ENCODE measurements around the gene HSP90B1.

GRCh38 chr12:103930787-103931735 is 851 bp downstream of the HSP90B1 start:
- no peak for TF ChIP-seq FOXK1 (CRISPR knock-in tag; IDR thresholded peaks at IDR 0.05)
- TF ChIP-seq CTCF (IDR thresholded peaks at IDR 0.05), result no peak
- no peak for TF ChIP-seq ATF1 (CRISPR knock-in tag; IDR thresholded peaks at IDR 0.05)
- no peak for TF ChIP-seq NFATC4 (CRISPR knock-in tag; IDR thresholded peaks at IDR 0.05)
- no peak for TF ChIP-seq AFF4 (CRISPR knock-in tag; IDR thresholded peaks at IDR 0.05; ENCODE audit: borderline replicate concordance)
- no peak for TF ChIP-seq TEAD4 (CRISPR knock-in tag; IDR thresholded peaks at IDR 0.05)
- TF ChIP-seq TCF7 (CRISPR knock-in tag; IDR thresholded peaks at IDR 0.05; ENCODE audit: low read depth), result no peak
- no peak for TF ChIP-seq CBFB (CRISPR knock-in tag; IDR thresholded peaks at IDR 0.05; ENCODE audit: low read depth)
- no peak for TF ChIP-seq STAT6 (CRISPR knock-in tag; conservative IDR thresholded peaks at IDR 0.05; ENCODE audit: low read depth)
- TF ChIP-seq, protein P1, sequence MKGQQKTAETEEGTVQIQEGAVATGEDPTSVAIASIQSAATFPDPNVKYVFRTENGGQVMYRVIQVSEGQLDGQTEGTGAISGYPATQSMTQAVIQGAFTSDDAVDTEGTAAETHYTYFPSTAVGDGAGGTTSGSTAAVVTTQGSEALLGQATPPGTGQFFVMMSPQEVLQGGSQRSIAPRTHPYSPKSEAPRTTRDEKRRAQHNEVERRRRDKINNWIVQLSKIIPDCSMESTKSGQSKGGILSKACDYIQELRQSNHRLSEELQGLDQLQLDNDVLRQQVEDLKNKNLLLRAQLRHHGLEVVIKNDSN (CRISPR knock-in tag; IDR thresholded peaks at IDR 0.05), result no peak
- no peak for TF ChIP-seq GABPB1 (CRISPR knock-in tag; IDR thresholded peaks at IDR 0.05)
- TF ChIP-seq, protein P2, sequence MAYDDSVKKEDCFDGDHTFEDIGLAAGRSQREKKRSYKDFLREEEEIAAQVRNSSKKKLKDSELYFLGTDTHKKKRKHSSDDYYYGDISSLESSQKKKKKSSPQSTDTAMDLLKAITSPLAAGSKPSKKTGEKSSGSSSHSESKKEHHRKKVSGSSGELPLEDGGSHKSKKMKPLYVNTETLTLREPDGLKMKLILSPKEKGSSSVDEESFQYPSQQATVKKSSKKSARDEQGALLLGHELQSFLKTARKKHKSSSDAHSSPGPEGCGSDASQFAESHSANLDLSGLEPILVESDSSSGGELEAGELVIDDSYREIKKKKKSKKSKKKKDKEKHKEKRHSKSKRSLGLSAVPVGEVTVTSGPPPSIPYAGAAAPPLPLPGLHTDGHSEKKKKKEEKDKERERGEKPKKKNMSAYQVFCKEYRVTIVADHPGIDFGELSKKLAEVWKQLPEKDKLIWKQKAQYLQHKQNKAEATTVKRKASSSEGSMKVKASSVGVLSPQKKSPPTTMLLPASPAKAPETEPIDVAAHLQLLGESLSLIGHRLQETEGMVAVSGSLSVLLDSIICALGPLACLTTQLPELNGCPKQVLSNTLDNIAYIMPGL (CRISPR knock-in tag; IDR thresholded peaks at IDR 0.05), result no peak
- no peak for TF ChIP-seq ZSCAN18 (CRISPR knock-in tag; IDR thresholded peaks at IDR 0.05)
- TF ChIP-seq TEAD1 (CRISPR knock-in tag; IDR thresholded peaks at IDR 0.05), result no peak
